Neural crest cell (in vitro differentiated cells): Measurements from ENCODE around the gene SUPT3H. TPM values are rescaled to one million over a fixed set of nuclear protein-coding genes. Genes with fewer than 3 reads are reported as not detected.

Experiments
- DNase-seq: peaks from one replicate; pipeline ENCODE4 v3.0.0; 2021; ENCODE audit warnings: low read depth, mixed read lengths, low spot score
- H3K27ac Mint-ChIP-seq: one replicate; pipeline ENCODE4 v1.8.0; 2021; ENCODE audit warnings: mild to moderate bottlenecking, mixed read lengths; ENCODE audit not compliant: unreplicated experiment
- H3K27me3 Mint-ChIP-seq: 2 replicates; pipeline ENCODE4 v1.8.0; 2021; ENCODE audit warnings: low read depth, mild to moderate bottlenecking, mixed read lengths
- H3K36me3 Mint-ChIP-seq: 2 replicates; pipeline ENCODE4 v1.8.0; 2021; ENCODE audit warnings: low read depth, mild to moderate bottlenecking, mixed read lengths
- H3K4me1 Mint-ChIP-seq: 2 replicates; pipeline ENCODE4 v1.8.0; 2021; ENCODE audit warnings: mixed read lengths
- H3K4me3 Mint-ChIP-seq: one replicate; pipeline ENCODE4 v1.8.0; 2021; ENCODE audit warnings: mild to moderate bottlenecking, mixed read lengths
- H3K9me3 Mint-ChIP-seq: 2 replicates; pipeline ENCODE4 v1.8.0; 2021; ENCODE audit warnings: mixed read lengths
- total RNA-seq: library from RNA; stranded (reverse); gene quantifications from 2 replicates; pipeline ENCODE4 v1.2.1, GENCODE V29; 2021
- TF ChIP-seq, protein P1 (sequence below): fragments of 200-600 bp; sonication (generic); conservative IDR thresholded peaks from 2 replicates; pipeline ENCODE4 v1.5.0; 2021; ENCODE audit warnings: antibody characterized with exemption, mild to moderate bottlenecking

SUPT3H gene
- total RNA-seq, 1 donor from 2014 or later: 17.0 TPM

DNA sequence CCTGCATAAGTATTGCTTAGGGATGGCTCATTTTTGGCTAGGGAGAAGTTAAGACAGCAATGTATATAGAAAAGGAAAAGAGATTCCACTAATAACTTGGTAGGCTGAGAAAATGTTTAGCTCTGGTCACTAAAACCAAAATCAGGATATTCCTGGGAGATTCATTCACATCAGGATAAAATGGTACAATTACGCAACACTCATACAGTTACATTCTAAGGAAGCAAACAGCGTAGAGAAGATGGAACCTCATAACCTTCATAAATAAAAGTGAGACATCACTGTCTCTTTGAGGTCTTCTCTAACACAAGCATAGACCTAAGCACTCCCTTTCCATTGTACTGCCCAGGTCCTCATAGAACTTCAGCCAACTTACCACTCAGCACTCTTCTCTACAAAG, 345.3 kb downstream of the SUPT3H start:
- TF ChIP-seq, protein P1, sequence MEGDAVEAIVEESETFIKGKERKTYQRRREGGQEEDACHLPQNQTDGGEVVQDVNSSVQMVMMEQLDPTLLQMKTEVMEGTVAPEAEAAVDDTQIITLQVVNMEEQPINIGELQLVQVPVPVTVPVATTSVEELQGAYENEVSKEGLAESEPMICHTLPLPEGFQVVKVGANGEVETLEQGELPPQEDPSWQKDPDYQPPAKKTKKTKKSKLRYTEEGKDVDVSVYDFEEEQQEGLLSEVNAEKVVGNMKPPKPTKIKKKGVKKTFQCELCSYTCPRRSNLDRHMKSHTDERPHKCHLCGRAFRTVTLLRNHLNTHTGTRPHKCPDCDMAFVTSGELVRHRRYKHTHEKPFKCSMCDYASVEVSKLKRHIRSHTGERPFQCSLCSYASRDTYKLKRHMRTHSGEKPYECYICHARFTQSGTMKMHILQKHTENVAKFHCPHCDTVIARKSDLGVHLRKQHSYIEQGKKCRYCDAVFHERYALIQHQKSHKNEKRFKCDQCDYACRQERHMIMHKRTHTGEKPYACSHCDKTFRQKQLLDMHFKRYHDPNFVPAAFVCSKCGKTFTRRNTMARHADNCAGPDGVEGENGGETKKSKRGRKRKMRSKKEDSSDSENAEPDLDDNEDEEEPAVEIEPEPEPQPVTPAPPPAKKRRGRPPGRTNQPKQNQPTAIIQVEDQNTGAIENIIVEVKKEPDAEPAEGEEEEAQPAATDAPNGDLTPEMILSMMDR: no peak
- peaks cover 3% of the 10 kb centered on the region for H3K36me3 Mint-ChIP-seq
- H3K4me1 Mint-ChIP-seq: no peaks in the 10 kb centered on the region
- no peak for DNase-seq
- no peak overlapping the region for H3K27ac Mint-ChIP-seq
- H3K27me3 Mint-ChIP-seq: no peaks in the 10 kb centered on the region
- peaks cover 6% of the 10 kb centered on the region for H3K9me3 Mint-ChIP-seq
- no peak overlapping the region for H3K4me3 Mint-ChIP-seq

DNA sequence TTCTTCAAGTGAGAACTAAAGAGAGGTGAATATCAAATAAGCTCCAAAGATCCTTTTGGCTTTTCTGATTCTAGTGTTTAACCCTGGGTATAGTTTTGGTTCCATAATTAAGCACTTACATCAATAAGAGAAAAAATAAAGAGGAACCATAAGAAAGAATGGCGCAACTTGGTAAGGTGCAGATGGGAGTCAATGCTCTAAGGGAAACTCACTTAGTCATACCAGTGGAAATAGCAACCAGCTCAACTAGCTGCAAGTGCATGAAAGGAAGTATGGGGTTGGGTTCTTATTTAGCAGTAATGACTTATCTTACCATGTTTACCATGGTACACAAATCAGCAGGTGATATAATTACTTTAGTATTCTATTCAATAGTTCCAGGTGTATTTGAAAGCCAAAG, 346.1 kb downstream of the SUPT3H start:
- Mint-ChIP-seq H3K4me3 (no peak overlapping the region), H3K27me3 (no peaks in the 10 kb centered on the region), H3K4me1 (no peaks in the 10 kb centered on the region), H3K27ac (no peak overlapping the region), H3K36me3 (peaks cover 6% of the 10 kb centered on the region), H3K9me3 (peaks cover 9% of the 10 kb centered on the region)
- TF ChIP-seq, protein P1: no peak
- DNase-seq: no peak

DNA sequence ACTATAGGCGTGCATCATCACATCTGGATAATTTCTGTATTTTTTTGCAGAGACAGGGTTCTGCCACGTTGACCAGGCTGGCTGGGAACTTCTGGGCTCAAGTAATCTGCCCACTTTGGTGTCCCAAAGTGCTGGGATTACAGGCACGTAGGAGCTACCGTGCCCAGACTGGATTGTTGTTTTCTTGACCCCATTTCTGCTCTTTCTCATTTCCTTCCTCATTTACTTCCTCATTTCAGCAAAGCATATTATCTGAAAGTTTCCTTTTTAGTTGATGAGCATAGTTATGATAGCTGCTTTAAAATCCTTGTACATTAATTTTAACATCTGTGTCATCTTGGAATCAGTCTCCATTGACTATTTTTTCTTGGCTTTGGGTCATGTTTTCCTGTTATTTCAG, 350.6 kb downstream of the SUPT3H start:
- TF ChIP-seq, protein P1: no peak
- no peak overlapping the region for H3K27ac Mint-ChIP-seq
- no peak for DNase-seq
- H3K4me3 Mint-ChIP-seq: no peak overlapping the region
- no peaks in the 10 kb centered on the region for H3K4me1 Mint-ChIP-seq
- H3K36me3 Mint-ChIP-seq: peaks cover 9% of the 10 kb centered on the region
- H3K27me3 Mint-ChIP-seq: no peaks in the 10 kb centered on the region
- peaks cover 14% of the 10 kb centered on the region for H3K9me3 Mint-ChIP-seq

DNA sequence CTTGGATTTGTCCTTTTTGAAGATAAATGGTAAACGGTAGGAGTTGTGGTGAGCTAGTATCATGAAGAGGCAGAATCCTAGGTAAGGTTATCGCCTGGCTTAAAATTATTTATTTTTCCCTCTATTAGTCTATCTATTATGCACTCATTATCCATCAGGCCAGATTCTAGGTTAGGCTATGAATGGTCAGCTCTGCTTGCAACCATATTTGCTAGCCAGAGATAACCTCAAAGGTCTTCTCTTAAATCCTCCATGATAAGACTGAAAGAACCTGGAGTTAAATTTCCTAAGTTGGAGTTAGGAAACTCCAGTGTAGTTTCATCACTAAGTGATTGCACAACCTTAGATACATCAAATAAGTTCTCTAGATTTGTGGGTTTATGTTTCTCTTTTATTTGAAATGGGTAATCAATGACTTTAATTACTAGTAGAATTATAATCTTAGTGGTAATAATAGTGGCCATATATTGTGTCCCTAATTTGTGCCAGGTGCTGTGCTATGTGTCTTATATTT, 351.7 kb downstream of the SUPT3H start:
- no peaks in the 10 kb centered on the region for H3K27me3 Mint-ChIP-seq
- H3K4me3 Mint-ChIP-seq: no peak overlapping the region
- H3K9me3 Mint-ChIP-seq: peaks cover 14% of the 10 kb centered on the region
- DNase-seq: no peak
- TF ChIP-seq, protein P1: no peak
- H3K36me3 Mint-ChIP-seq: peaks cover 9% of the 10 kb centered on the region
- H3K4me1 Mint-ChIP-seq: no peaks in the 10 kb centered on the region
- no peak overlapping the region for H3K27ac Mint-ChIP-seq

DNA sequence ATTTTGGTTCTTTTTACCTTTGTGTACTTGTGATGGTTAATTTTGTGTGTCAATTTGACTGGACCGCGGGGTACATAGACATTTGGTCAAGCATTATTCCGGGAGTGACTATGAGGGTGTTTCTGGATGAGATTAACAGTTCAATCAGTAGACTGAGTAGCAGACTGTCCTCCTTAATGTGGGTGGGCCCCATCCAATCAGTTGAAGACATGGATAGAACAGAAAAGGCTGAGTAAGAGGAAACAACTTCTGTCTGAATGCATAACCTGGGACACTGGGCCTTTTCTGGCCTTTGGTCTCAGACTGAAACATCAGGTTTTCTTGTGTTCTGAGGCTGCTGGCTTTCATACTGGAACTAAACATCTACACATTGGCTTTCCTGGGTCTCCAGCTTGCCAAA, 353.1 kb downstream of the SUPT3H start:
- Mint-ChIP-seq H3K27me3 (no peaks in the 10 kb centered on the region), H3K27ac (no peak overlapping the region), H3K4me1 (no peaks in the 10 kb centered on the region), H3K4me3 (no peak overlapping the region), H3K9me3 (peaks cover 14% of the 10 kb centered on the region), H3K36me3 (peaks cover 9% of the 10 kb centered on the region)
- TF ChIP-seq, protein P1: no peak
- DNase-seq: no peak

DNA sequence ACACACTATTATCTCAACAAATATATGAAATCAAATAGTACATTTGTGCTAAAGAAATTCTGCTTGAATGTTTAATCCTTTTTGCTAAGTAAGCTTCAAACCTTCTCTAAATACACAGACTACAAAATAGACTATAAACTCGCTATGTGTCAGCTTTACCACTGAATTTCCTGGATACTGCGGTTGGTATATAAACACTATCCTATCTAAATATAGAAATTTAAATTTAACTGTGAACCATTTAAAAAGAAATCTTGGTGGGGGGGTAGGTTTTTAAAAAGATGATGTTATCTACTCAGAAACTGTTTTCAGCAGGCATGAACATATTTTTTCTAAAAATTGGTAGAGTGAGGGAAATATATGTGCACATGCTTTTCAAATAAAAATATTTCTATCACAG, 356.1 kb downstream of the SUPT3H start:
- no peaks in the 10 kb centered on the region for H3K27me3 Mint-ChIP-seq
- no peak for DNase-seq
- no peaks in the 10 kb centered on the region for H3K4me1 Mint-ChIP-seq
- H3K4me3 Mint-ChIP-seq: no peak overlapping the region
- peaks cover 6% of the 10 kb centered on the region for H3K36me3 Mint-ChIP-seq
- peaks cover 5% of the 10 kb centered on the region for H3K9me3 Mint-ChIP-seq
- TF ChIP-seq, protein P1: no peak
- no peak overlapping the region for H3K27ac Mint-ChIP-seq
